ENCODE results near the gene DAO. TPM values are rescaled to one million over a fixed set of nuclear protein-coding genes. Genes with fewer than 3 reads are reported as not detected.

The DAO gene
- total and polyA plus RNA-seq, 2 donors (not counting 1 experiment from before 2014, with no cell fraction given), result not detected

GRCh38 chr12:108832730-108833354, 47.0 kb upstream of the DAO start:
- Histone ChIP-seq H3K4me2 (ENCODE audit: extremely low read depth, insufficient read depth, low read length) (peak overlapping the region; percentile 72), H3K4me3 (replicated peaks in 1 of 4; ENCODE audit: control extremely low read depth in 1 of 4, insufficient read depth in 1 of 4, low read depth in 3 of 4, low read length in 4 of 4) (peak overlapping the region in 1 of 4 experiments; percentile 37), H3K9me3 (ENCODE audit: control insufficient read depth, insufficient read depth, low read depth, low read length) (no peaks in the 10 kb centered on the region), H4K20me1 (ENCODE audit: control insufficient read depth, extremely low read depth, insufficient read depth, low read length) (no peaks in the 10 kb centered on the region), H3K36me3 (ENCODE audit: control insufficient read depth, insufficient read depth, low read length) (peaks cover 29% of the 10 kb centered on the region), H3K27me3 (ENCODE audit: control insufficient read depth, insufficient read depth, low read length) (no peaks in the 10 kb centered on the region), H3K79me2 (ENCODE audit: control insufficient read depth, insufficient read depth, low read length) (peaks cover 81% of the 10 kb centered on the region), H2AFZ (ENCODE audit: low read length) (no peak overlapping the region), H3K4me1 (ENCODE audit: control insufficient read depth, extremely low read depth, insufficient read depth, low read length) (peaks cover 42% of the 10 kb centered on the region), H3K27ac (ENCODE audit: insufficient read depth, low read length) (peak overlapping the region; percentile 99), H3K9ac (ENCODE audit: insufficient read depth, low read length) (peak overlapping the region; percentile 76)
- TF ChIP-seq EZH2 (IDR thresholded peaks at IDR 0.05; ENCODE audit: low read length, missing control alignments), result no peak
- no peak for TF ChIP-seq CTCF (conservative IDR thresholded peaks at IDR 0.05 in 1 of 2, IDR thresholded peaks at IDR 0.05 in 1 of 2; ENCODE audit: low read depth in 1 of 2, low read length in 2 of 2)
- peak; percentile 86 to 98 for DNase-seq (ENCODE audit: low read depth in 2 of 2)

GRCh38 chr12:108833355-108833733, 46.5 kb upstream of the DAO start:
- Histone ChIP-seq H3K27ac (ENCODE audit: insufficient read depth, low read length) (peak overlapping the region; percentile 99), H3K4me1 (ENCODE audit: control insufficient read depth, extremely low read depth, insufficient read depth, low read length) (peaks cover 40% of the 10 kb centered on the region), H3K9ac (ENCODE audit: insufficient read depth, low read length) (peak overlapping the region; percentile 76), H3K27me3 (ENCODE audit: control insufficient read depth, insufficient read depth, low read length) (no peaks in the 10 kb centered on the region), H3K79me2 (ENCODE audit: control insufficient read depth, insufficient read depth, low read length) (peaks cover 76% of the 10 kb centered on the region), H3K36me3 (ENCODE audit: control insufficient read depth, insufficient read depth, low read length) (peaks cover 28% of the 10 kb centered on the region), H4K20me1 (ENCODE audit: control insufficient read depth, extremely low read depth, insufficient read depth, low read length) (no peaks in the 10 kb centered on the region), H3K4me2 (ENCODE audit: extremely low read depth, insufficient read depth, low read length) (peak overlapping the region; percentile 72), H3K4me3 (replicated peaks in 1 of 4; ENCODE audit: control extremely low read depth in 1 of 4, insufficient read depth in 1 of 4, low read depth in 3 of 4, low read length in 4 of 4) (peak overlapping the region in 1 of 4 experiments; percentile 37), H3K9me3 (ENCODE audit: control insufficient read depth, insufficient read depth, low read depth, low read length) (no peaks in the 10 kb centered on the region), H2AFZ (ENCODE audit: low read length) (no peak overlapping the region)
- no peak for TF ChIP-seq CTCF (conservative IDR thresholded peaks at IDR 0.05 in 1 of 2, IDR thresholded peaks at IDR 0.05 in 1 of 2; ENCODE audit: low read depth in 1 of 2, low read length in 2 of 2)
- no peak for TF ChIP-seq EZH2 (IDR thresholded peaks at IDR 0.05; ENCODE audit: low read length, missing control alignments)
- DNase-seq (ENCODE audit: low read depth in 2 of 2), result peak; percentile 62 to 96

- Histone ChIP-seq H2AFZ (ENCODE audit: low read length) (no peak overlapping the region), H3K9me3 (ENCODE audit: control insufficient read depth, insufficient read depth, low read depth, low read length) (no peaks in the 10 kb centered on the region), H3K4me3 (replicated peaks in 1 of 4; ENCODE audit: control extremely low read depth in 1 of 4, insufficient read depth in 1 of 4, low read depth in 3 of 4, low read length in 4 of 4) (peak overlapping the region in 1 of 4 experiments; percentile 37), H3K9ac (ENCODE audit: insufficient read depth, low read length) (peak overlapping the region; percentile 76), H4K20me1 (ENCODE audit: control insufficient read depth, extremely low read depth, insufficient read depth, low read length) (no peaks in the 10 kb centered on the region), H3K27ac (ENCODE audit: insufficient read depth, low read length) (peak overlapping the region; percentile 99), H3K27me3 (ENCODE audit: control insufficient read depth, insufficient read depth, low read length) (no peaks in the 10 kb centered on the region), H3K4me1 (ENCODE audit: control insufficient read depth, extremely low read depth, insufficient read depth, low read length) (peaks cover 40% of the 10 kb centered on the region), H3K79me2 (ENCODE audit: control insufficient read depth, insufficient read depth, low read length) (peaks cover 71% of the 10 kb centered on the region), H3K36me3 (ENCODE audit: control insufficient read depth, insufficient read depth, low read length) (peaks cover 26% of the 10 kb centered on the region), H3K4me2 (ENCODE audit: extremely low read depth, insufficient read depth, low read length) (peak overlapping the region; percentile 72)
- no peak for TF ChIP-seq CTCF (conservative IDR thresholded peaks at IDR 0.05 in 1 of 2, IDR thresholded peaks at IDR 0.05 in 1 of 2; ENCODE audit: low read depth in 1 of 2, low read length in 2 of 2)
- TF ChIP-seq EZH2 (IDR thresholded peaks at IDR 0.05; ENCODE audit: low read length, missing control alignments), result no peak
- peak; percentile 89 to 90 for DNase-seq (ENCODE audit: low read depth in 2 of 2)
These were observed 46.0 kb upstream of the DAO start for GRCh38 chr12:108833757-108834472.
